IMR-90 (cell line): ENCODE data around the gene HOXA10. TPM values are rescaled to one million over a fixed set of nuclear protein-coding genes. Genes with fewer than 3 reads are reported as not detected.
A peak's percentile ranks its signal among the peaks of the same experiment; 100 is the strongest.

Experiments used
- ATAC-seq: fragments of 200-7000 bp; cut with Tn5 transposase; 2 replicates; pipeline ENCODE4 v1.9.1; 2020; ENCODE audit warnings: low read depth, mild to moderate bottlenecking, moderate library complexity
- BruUV-seq: library from RNA; stranded (reverse); fragments of 400-500 nt; replicated peaks from 2 replicates; lab custom pipeline; 2021; lab: Mats Ljungman, UMichigan
- CTCF ChIA-PET: fragments of 300-600 bp; formaldehyde crosslinking; extraction: SDS; loops from one replicate; lab custom pipeline; 2021; ENCODE audit warnings: antibody characterized with exemption; lab: Yijun Ruan, JAX
- POLR2A ChIA-PET: fragments of 300-600 bp; sonication (Branson Sonifier 250); formaldehyde crosslinking; loops from one replicate; lab custom pipeline; 2022; ENCODE audit warnings: antibody characterized with exemption; ENCODE audit not compliant: unreplicated experiment; lab: Charles Lee
- DNase-seq: peaks from one replicate; pipeline ENCODE4 v3.0.0; 2013
- H2AFZ ChIP-seq: replicated peaks from 2 replicates; pipeline ENCODE3; 2013; ENCODE audit warnings: low read length, mild to moderate bottlenecking; ENCODE audit not compliant: poor library complexity
- H2AK5ac ChIP-seq: 2 replicates; pipeline ENCODE4 v1.6.1; 2013; ENCODE audit warnings: low read depth, low read length, inconsistent platforms
- H2AK9ac ChIP-seq: replicated peaks from 2 replicates; pipeline ENCODE3; 2013; ENCODE audit warnings: mild to moderate bottlenecking, low read depth, low read length, moderate library complexity; ENCODE audit not compliant: poor library complexity
- H2BK120ac ChIP-seq: 2 replicates; pipeline ENCODE4 v1.6.1; 2013; ENCODE audit warnings: low read depth, low read length, inconsistent platforms
- H2BK15ac ChIP-seq: 3 replicates; pipeline ENCODE4 v1.6.1; 2013; ENCODE audit warnings: low read depth, low read length, inconsistent platforms
- H2BK20ac ChIP-seq: 2 replicates; pipeline ENCODE4 v1.6.1; 2013; ENCODE audit warnings: low read depth, mild to moderate bottlenecking, inconsistent platforms, low read length, moderate library complexity
- H2BK5ac ChIP-seq: 2 replicates; pipeline ENCODE4 v1.6.1; 2013; ENCODE audit warnings: mild to moderate bottlenecking, low read depth, low read length, inconsistent platforms; ENCODE audit not compliant: poor library complexity, severe bottlenecking
- H3K14ac ChIP-seq: replicated peaks from 2 replicates; pipeline ENCODE4 v1.6.1; 2013; ENCODE audit warnings: low read depth, low read length, inconsistent platforms
- H3K18ac ChIP-seq: 2 replicates; pipeline ENCODE4 v1.6.1; 2013; ENCODE audit warnings: low read depth, low read length, control low read depth
- H3K23ac ChIP-seq: 2 replicates; pipeline ENCODE4 v1.6.1; 2013; ENCODE audit warnings: low read depth, low read length, inconsistent platforms
- H3K27ac ChIP-seq: 2 replicates; pipeline ENCODE4 v1.5.1; 2013; ENCODE audit warnings: mild to moderate bottlenecking, control low read depth, low read length; ENCODE audit not compliant: insufficient read depth
- H3K27me3 ChIP-seq: 2 replicates; pipeline ENCODE4 v1.6.1; 2013; ENCODE audit warnings: low read length; ENCODE audit not compliant: control insufficient read depth, insufficient read depth
- H3K36me3 ChIP-seq: 2 replicates; pipeline ENCODE4 v1.6.1; 2013; ENCODE audit warnings: low read length, mixed read lengths; ENCODE audit not compliant: control insufficient read depth, insufficient read depth
- H3K4ac ChIP-seq: 2 replicates; pipeline ENCODE4 v1.6.1; 2013; ENCODE audit warnings: low read depth, low read length, inconsistent platforms
- H3K4me1 ChIP-seq: 2 replicates; pipeline ENCODE4 v1.6.1; 2013; ENCODE audit warnings: low read length, mixed read lengths; ENCODE audit not compliant: control insufficient read depth, insufficient read depth
- H3K4me2 ChIP-seq: 2 replicates; pipeline ENCODE4 v1.6.1; 2013; ENCODE audit warnings: low read depth, mild to moderate bottlenecking, control low read depth, low read length, moderate library complexity
- H3K4me3 ChIP-seq: 2 replicates; pipeline ENCODE4 v1.5.1; 2013; ENCODE audit warnings: low read depth, mild to moderate bottlenecking, control low read depth, low read length, moderate library complexity; ENCODE audit not compliant: insufficient read depth
- H3K56ac ChIP-seq: 2 replicates; pipeline ENCODE4 v1.6.1; 2013; ENCODE audit warnings: low read length, inconsistent platforms; ENCODE audit not compliant: insufficient read depth; ENCODE audit errors: extremely low read depth
- H3K79me1 ChIP-seq, 2 experiments: 2 replicates each; pipeline ENCODE4 v1.6.1; 2013; ENCODE audit warnings: low read length in 2 of 2, inconsistent platforms in 1 of 2, low read depth in 1 of 2
- H3K9ac ChIP-seq: 2 replicates; pipeline ENCODE4 v1.6.1; 2013; ENCODE audit warnings: low read depth, low read length, control low read depth
- H3K9me1 ChIP-seq: 2 replicates; pipeline ENCODE4 v1.6.1; 2013; ENCODE audit warnings: low read length, inconsistent platforms; ENCODE audit not compliant: insufficient read depth
- H3K9me3 ChIP-seq: 2 replicates; pipeline ENCODE4 v1.6.1; 2013; ENCODE audit warnings: low read length; ENCODE audit not compliant: control insufficient read depth, insufficient read depth
- H4K20me1 ChIP-seq: 2 replicates; pipeline ENCODE4 v1.6.1; 2013; ENCODE audit warnings: low read length, inconsistent platforms; ENCODE audit not compliant: insufficient read depth
- H4K5ac ChIP-seq: 2 replicates; pipeline ENCODE4 v1.6.1; 2013; ENCODE audit warnings: mild to moderate bottlenecking, low read depth, low read length, control low read depth
- H4K8ac ChIP-seq, 2 experiments: 2 replicates each; pipeline ENCODE4 v1.6.1; 2013; ENCODE audit warnings: low read depth in 2 of 2, low read length in 2 of 2, control low read depth in 1 of 2, inconsistent platforms in 1 of 2
- H4K91ac ChIP-seq: 2 replicates; pipeline ENCODE4 v1.6.1; 2013; ENCODE audit warnings: low read depth, low read length, inconsistent platforms; ENCODE audit not compliant: insufficient read depth
- BHLHE40 ChIP-seq: fragments of 150-350 bp; IDR thresholded peaks from 2 replicates; pipeline ENCODE4 v1.6.1; 2016; ENCODE audit warnings: mild to moderate bottlenecking, low read depth, low read length
- CEBPB ChIP-seq: IDR thresholded peaks from 2 replicates; pipeline ENCODE4 v1.6.1; 2012; ENCODE audit warnings: low read depth, low read length, improper control_type of control experiment
- CHD1 ChIP-seq: IDR thresholded peaks from 2 replicates; pipeline ENCODE4 v1.6.1; 2012; ENCODE audit warnings: low read depth, low read length, improper control_type of control experiment
- CTCF ChIP-seq: conservative IDR thresholded peaks from 2 replicates; pipeline ENCODE4 v1.5.1; 2012; ENCODE audit warnings: mild to moderate bottlenecking, low read depth, low read length, improper control_type of control experiment
- ELK1 ChIP-seq: fragments of 150-350 bp; IDR thresholded peaks from 2 replicates; pipeline ENCODE4 v1.6.1; 2016; ENCODE audit warnings: low read depth, mild to moderate bottlenecking, low read length, moderate library complexity, borderline replicate concordance
- FOS ChIP-seq: fragments of 150-350 bp; IDR thresholded peaks from 2 replicates; pipeline ENCODE4 v1.6.1; 2016; ENCODE audit warnings: low read depth, low read length
- MAFK ChIP-seq: IDR thresholded peaks from 2 replicates; pipeline ENCODE4 v1.6.1; 2012; ENCODE audit warnings: low read depth, low read length, improper control_type of control experiment
- MAZ ChIP-seq: IDR thresholded peaks from 2 replicates; pipeline ENCODE4 v1.6.1; 2012; ENCODE audit warnings: low read depth, mild to moderate bottlenecking, low read length, improper control_type of control experiment, moderate library complexity, borderline replicate concordance
- MXI1 ChIP-seq: IDR thresholded peaks from 2 replicates; pipeline ENCODE4 v1.6.1; 2012; ENCODE audit warnings: low read depth, mild to moderate bottlenecking, low read length, moderate library complexity, borderline replicate concordance
- POLR2A ChIP-seq: IDR thresholded peaks from 2 replicates; pipeline ENCODE4 v1.6.1; 2012; ENCODE audit warnings: mild to moderate bottlenecking, low read depth, low read length
- RAD21 ChIP-seq: IDR thresholded peaks from 2 replicates; pipeline ENCODE4 v1.6.1; 2012; ENCODE audit warnings: low read length, improper control_type of control experiment
- RCOR1 ChIP-seq: IDR thresholded peaks from 2 replicates; pipeline ENCODE4 v1.6.1; 2012; ENCODE audit warnings: mild to moderate bottlenecking, low read length, improper control_type of control experiment; ENCODE audit not compliant: insufficient replicate concordance
- RFX5 ChIP-seq: IDR thresholded peaks from 2 replicates; pipeline ENCODE4 v1.8.0; 2012; ENCODE audit warnings: low read depth, mild to moderate bottlenecking, low read length, moderate library complexity
- SMC3 ChIP-seq: fragments of 150-350 bp; IDR thresholded peaks from 2 replicates; pipeline ENCODE4 v1.6.1; 2016; ENCODE audit warnings: low read depth, mild to moderate bottlenecking, antibody characterized with exemption, low read length, moderate library complexity
- USF2 ChIP-seq: fragments of 150-350 bp; IDR thresholded peaks from 2 replicates; pipeline ENCODE4 v1.6.1; 2017; ENCODE audit warnings: mild to moderate bottlenecking, antibody characterized with exemption, low read length, low read depth
- WGBS, 2 experiments: methylation state at CpG; one replicate each; pipeline versions ENCODE4 v1.1.5 to v1.1.7; 2013; ENCODE audit warnings: missing lambda C conversion rate in 2 of 2; ENCODE audit not compliant: insufficient read length in 1 of 2; ENCODE audit errors: extremely low coverage in 2 of 2; 5-methylcytosine and 5-hydroxymethylcytosine counted together
- dilution Hi-C: fragments of 300-500 bp; cut with HindIII; formaldehyde crosslinking; loops from one replicate; pipeline ENCODE4 v1.14.3; 2018; ENCODE audit warnings: low sequenced_read_pairs; ENCODE audit not compliant: unreplicated experiment
- in situ Hi-C: fragments of 300-500 bp; cut with MboI; formaldehyde crosslinking; loops from 3 replicates; pipeline ENCODE4 v1.14.3; 2019; ENCODE audit warnings: low sequenced_read_pairs, inconsistent platforms, mixed read lengths
- intact Hi-C: fragments of 100-400 bp; cut with micrococcal nuclease; formaldehyde crosslinking; loops from 2 replicates; pipeline ENCODE4 v1.10.0; 2022
- polyA plus RNA-seq, 3 experiments: library from polyadenylated mRNA; depleted of rRNA; stranded (reverse); fragments of >200 nt; gene quantifications; 2 replicates each; pipeline ENCODE4 v1.2.3, GENCODE V29; 2012; ENCODE audit warnings: low replicate concordance in 1 of 3
- total RNA-seq: library from RNA; depleted of rRNA; stranded (reverse); fragments of >200 nt; gene quantifications from 2 replicates; pipeline ENCODE4 v1.2.3, GENCODE V29; 2012

HOXA10 gene
- total and polyA plus RNA-seq, 2 of the 4 experiments (the other 2 are of a cell fraction) = 0.10 to 0.18 TPM

- no peak overlapping the region for H2AK5ac ChIP-seq
- no peak overlapping the region for H4K91ac ChIP-seq
- intact Hi-C loops = loop anchor here (10.0 kb wide), 1 partner anchor 1911 kb away; no protein-coding TSS in a partner anchor
- H3K23ac ChIP-seq = no peak overlapping the region
- H3K9me3 ChIP-seq = peaks cover 21% of the 10 kb centered on the region
- no peaks in the 10 kb centered on the region for H3K9me1 ChIP-seq
- ATAC-seq (no peak), DNase-seq (no peak)
- in situ Hi-C loops = no loop called here
- H3K9ac ChIP-seq = no peak overlapping the region
- H3K14ac ChIP-seq = no peak overlapping the region
- 8% methylated on average over 16 of the region's 46 CpGs; no CpG with 5 or more reads in 1 of the 2 experiments for WGBS, 2 experiments
- no peak overlapping the region for H3K4me3 ChIP-seq
- H3K4ac ChIP-seq = no peak overlapping the region
- dilution Hi-C loops = no loop called here
- no peak overlapping the region for H4K8ac ChIP-seq
- CTCF ChIA-PET = interaction anchor here (1.0 to 1.6 kb wide), 2 partner anchors 15 to 30 kb away, joined by 3 read pairs; no protein-coding TSS in a partner anchor
- no peak overlapping the region for H2BK120ac ChIP-seq
- H3K18ac ChIP-seq = no peak overlapping the region
- no peak overlapping the region for H3K4me2 ChIP-seq
- no peak overlapping the region for H3K27ac ChIP-seq
- H2AFZ ChIP-seq = peak overlapping the region; percentile 67
- no peak overlapping the region for H2BK15ac ChIP-seq
- no peak overlapping the region for H3K56ac ChIP-seq
- no peak overlapping the region for H2BK20ac ChIP-seq
- 0 out of 2 replicates have a peak, but pooled peaks cover 3% of the 10 kb centered on the region for H4K20me1 ChIP-seq
- no peaks in the 10 kb centered on the region for H3K79me1 ChIP-seq
- H2BK5ac ChIP-seq = no peak overlapping the region
- TF ChIP-seq USF2 (no peak), FOS (no peak), RCOR1 (no peak), MAZ (no peak), CHD1 (no peak), CEBPB (no peak), BHLHE40 (no peak), CTCF (no peak), MAFK (no peak), SMC3 (no peak), ELK1 (no peak), RFX5 (no peak), POLR2A (no peak), MXI1 (no peak), RAD21 (no peak)
- no peak overlapping the region for H2AK9ac ChIP-seq
- H3K4me1 ChIP-seq = no peaks in the 10 kb centered on the region
- BruUV-seq = no TSS peak
- H3K36me3 ChIP-seq = no peaks in the 10 kb centered on the region
- POLR2A ChIA-PET = no interaction called here
- no peak overlapping the region for H4K5ac ChIP-seq
- peaks cover 76% of the 10 kb centered on the region for H3K27me3 ChIP-seq
Observed at GRCh38 chr7:27165996-27166530, 8.1 kb downstream of the HOXA10 start.
